Prostate gland (tissue), 2 donors: ENCODE data around the gene TMEM255A. TPM values are rescaled to one million over a fixed set of nuclear protein-coding genes. Genes with fewer than 3 reads are reported as not detected.

Experiments used
- DNase-seq: peaks from one replicate; pipeline ENCODE4 v3.0.0-alpha.2; 2019; ENCODE audit warnings: low spot score
- H3K27ac ChIP-seq, 2 donors: fragments of 200-600 bp; sonication (generic); 2 replicates each; pipeline ENCODE4 v1.5.1; 2017 to 2019
- H3K27me3 ChIP-seq: fragments of 200-600 bp; sonication (generic); replicated peaks from 2 replicates; pipeline ENCODE4 v1.5.1; 2019; ENCODE audit not compliant: insufficient read depth
- H3K36me3 ChIP-seq, 2 donors: fragments of 200-600 bp; sonication (generic); 1 replicate in 1 of 2; 2 replicates in 1 of 2; pipeline versions ENCODE4 v1.5.1 to v1.8.1; 2017 to 2019
- H3K4me1 ChIP-seq: fragments of 200-600 bp; sonication (generic); replicated peaks from 2 replicates; pipeline ENCODE4 v1.5.1; 2019
- H3K4me3 ChIP-seq, 2 donors: fragments of 200-600 bp; sonication (generic); 2 replicates each; pipeline ENCODE4 v1.5.1; 2017 to 2019
- H3K9me3 ChIP-seq: fragments of 200-600 bp; sonication (generic); 2 replicates; pipeline ENCODE4 v1.5.1; 2017
- CTCF ChIP-seq, 4 experiments: fragments of 200-600 bp in 2 of 4; fragments of 450-650 bp in 2 of 4; sonication (generic) in 2 of 4; IDR thresholded peaks; 1 replicate in 3 of 4; 2 replicates in 1 of 4; pipeline ENCODE4 v1.5.1; 2016 to 2019; ENCODE audit warnings: antibody characterized with exemption in 4 of 4, mild to moderate bottlenecking in 2 of 4, moderate library complexity in 2 of 4
- POLR2A ChIP-seq: fragments of 450-650 bp; IDR thresholded peaks from one replicate; pipeline ENCODE4 v1.6.1; 2016; ENCODE audit warnings: antibody characterized with exemption, mild to moderate bottlenecking
- POLR2AphosphoS5 ChIP-seq: sonication (generic); formaldehyde crosslinking; IDR thresholded peaks from one replicate; pipeline ENCODE4 v1.6.1; 2017; ENCODE audit warnings: antibody characterized with exemption
- WGBS: methylation state at CpG from one replicate; pipeline ENCODE4 v1.1.5; 2018; 5-methylcytosine and 5-hydroxymethylcytosine counted together
- intact Hi-C: fragments of 100-400 bp; cut with DNase I; formaldehyde crosslinking; loops from one replicate; pipeline ENCODE4 v1.14.2; 2022
- total RNA-seq, 2 donors: library from RNA; depleted of rRNA; stranded (reverse); fragments of >200 nt; gene quantifications; one replicate each; pipeline ENCODE4 v1.1.0, GENCODE V29; 2016

Gene TMEM255A
- total RNA-seq, 2 donors from 2014 or later = 0.18 to 0.62 TPM

GRCh38 chrX:120274958-120275357, 36.3 kb downstream of the TMEM255A start:
- H3K9me3 ChIP-seq = no peaks in the 10 kb centered on the region
- WGBS = 78% methylated on average over 2 of the region's 2 CpGs
- TF ChIP-seq CTCF (IDR thresholded peaks at IDR 0.05) (no peak), POLR2AphosphoS5 (no peak), POLR2A (no peak)
- intact Hi-C loops = no loop called here
- no peaks in the 10 kb centered on the region for H3K4me1 ChIP-seq
- no peak overlapping the region for H3K4me3 ChIP-seq
- H3K27me3 ChIP-seq = no peaks in the 10 kb centered on the region
- DNase-seq = no peak
- no peak overlapping the region for H3K27ac ChIP-seq
- H3K36me3 ChIP-seq = no peaks in the 10 kb centered on the region

GRCh38 chrX:120274145-120274544, 37.1 kb downstream of the TMEM255A start:
- Histone ChIP-seq H3K27ac (no peak overlapping the region), H3K4me3 (no peak overlapping the region), H3K4me1 (no peaks in the 10 kb centered on the region), H3K27me3 (no peaks in the 10 kb centered on the region), H3K9me3 (no peaks in the 10 kb centered on the region), H3K36me3 (no peaks in the 10 kb centered on the region)
- TF ChIP-seq POLR2A = no peak
- no peak for TF ChIP-seq CTCF (IDR thresholded peaks at IDR 0.05)
- TF ChIP-seq POLR2AphosphoS5 = no peak
- intact Hi-C loops = no loop called here
- 84% methylated on average over 2 of the region's 2 CpGs for WGBS
- DNase-seq = no peak

GRCh38 chrX:120271218-120271617, 40.0 kb downstream of the TMEM255A start:
- TF ChIP-seq POLR2A (no peak), POLR2AphosphoS5 (no peak), CTCF (IDR thresholded peaks at IDR 0.05) (no peak)
- no peak overlapping the region for H3K27ac ChIP-seq
- no peaks in the 10 kb centered on the region for H3K4me1 ChIP-seq
- no peaks in the 10 kb centered on the region for H3K36me3 ChIP-seq
- no peak for DNase-seq
- intact Hi-C loops = no loop called here
- no peak overlapping the region for H3K4me3 ChIP-seq
- 39% methylated on average over 2 of the region's 2 CpGs for WGBS
- no peaks in the 10 kb centered on the region for H3K27me3 ChIP-seq
- H3K9me3 ChIP-seq = no peaks in the 10 kb centered on the region

- Histone ChIP-seq H3K27ac (no peak overlapping the region), H3K36me3 (no peaks in the 10 kb centered on the region), H3K4me3 (no peak overlapping the region), H3K27me3 (no peaks in the 10 kb centered on the region), H3K9me3 (no peaks in the 10 kb centered on the region), H3K4me1 (no peaks in the 10 kb centered on the region)
- intact Hi-C loops = no loop called here
- no peak for DNase-seq
- WGBS = 54% methylated on average over 4 of the region's 4 CpGs
- TF ChIP-seq CTCF (IDR thresholded peaks at IDR 0.05) (no peak), POLR2AphosphoS5 (no peak), POLR2A (no peak)
Observed at GRCh38 chrX:120270567-120270966, 40.7 kb downstream of the TMEM255A start.

GRCh38 chrX:120269373-120270035, 41.8 kb downstream of the TMEM255A start:
- no peaks in the 10 kb centered on the region for H3K4me1 ChIP-seq
- H3K4me3 ChIP-seq = no peak overlapping the region
- no peaks in the 10 kb centered on the region for H3K27me3 ChIP-seq
- TF ChIP-seq CTCF (IDR thresholded peaks at IDR 0.05) = no peak
- TF ChIP-seq POLR2A = no peak
- no peak for TF ChIP-seq POLR2AphosphoS5
- peak; percentile 14 for DNase-seq
- WGBS = 19% methylated on average over 1 of the region's 1 CpG
- peak overlapping the region; percentile 19 to 33 for H3K27ac ChIP-seq
- intact Hi-C loops = no loop called here
- H3K36me3 ChIP-seq = no peaks in the 10 kb centered on the region
- no peaks in the 10 kb centered on the region for H3K9me3 ChIP-seq
